K562 (cell line): ENCODE measurements around the gene ZSWIM3. TPM values are rescaled to one million over a fixed set of nuclear protein-coding genes. Genes with fewer than 3 reads are reported as not detected.

Experiments
- AFF1 ChIP-seq, 2 experiments: fragments of 450-650 bp; IDR thresholded peaks; 2 replicates each; pipeline ENCODE4 v1.6.1; 2018; ENCODE audit warnings: mild to moderate bottlenecking in 2 of 2, low read depth in 1 of 2; ENCODE audit not compliant: partially characterized antibody in 2 of 2
- ATF3 ChIP-seq, 2 experiments: fragments of 450-650 bp in 1 of 2; sonication (generic) in 1 of 2; formaldehyde crosslinking in 1 of 2; IDR thresholded peaks in 1 of 2; conservative IDR thresholded peaks in 1 of 2; 2 replicates each; pipeline versions ENCODE4 v1.6.1 to v1.8.1; 2016 to 2023; ENCODE audit warnings: mild to moderate bottlenecking in 2 of 2, moderate library complexity in 2 of 2, inconsistent platforms in 1 of 2, missing genetic modification reagents in 1 of 2
- BCOR ChIP-seq: fragments of 450-650 bp; IDR thresholded peaks from 2 replicates; pipeline ENCODE4 v1.6.1; 2016
- CREM ChIP-seq: IDR thresholded peaks from 2 replicates; pipeline ENCODE4 v1.6.1; 2014; ENCODE audit warnings: antibody characterized with exemption, low read depth
- CTBP1 ChIP-seq: fragments of 450-650 bp; IDR thresholded peaks from 2 replicates; pipeline ENCODE4 v1.6.1; 2016; ENCODE audit warnings: borderline replicate concordance
- ESRRA ChIP-seq: fragments of 450-650 bp; IDR thresholded peaks from 2 replicates; pipeline ENCODE4 v1.6.1; 2014; ENCODE audit warnings: low read depth, mild to moderate bottlenecking, moderate library complexity, borderline replicate concordance
- ETV6 ChIP-seq, 3 experiments: fragments of 150-350 bp in 1 of 3; sonication (generic) in 1 of 3; formaldehyde crosslinking in 1 of 3; IDR thresholded peaks; 2 replicates each; pipeline versions ENCODE4 v1.6.1 to v1.8.0; 2014 to 2022; ENCODE audit warnings: borderline replicate concordance in 2 of 3, low read depth in 2 of 3, antibody characterized with exemption in 1 of 3, low read length in 1 of 3, mild to moderate bottlenecking in 1 of 3, missing genetic modification reagents in 1 of 3
- MBD2 ChIP-seq: sonication (generic); IDR thresholded peaks from 2 replicates; pipeline ENCODE4 v1.6.1; 2016; ENCODE audit warnings: low read depth, borderline replicate concordance
- MED1 ChIP-seq: sonication (generic); formaldehyde crosslinking; IDR thresholded peaks from 2 replicates; pipeline ENCODE4 v1.8.1; 2023; ENCODE audit warnings: missing genetic modification reagents, borderline replicate concordance
- MEIS2 ChIP-seq: fragments of 450-650 bp; IDR thresholded peaks from 2 replicates; pipeline ENCODE4 v1.6.1; 2014; ENCODE audit warnings: mild to moderate bottlenecking; ENCODE audit not compliant: partially characterized antibody
- POLR2AphosphoS5 ChIP-seq: IDR thresholded peaks from 2 replicates; pipeline ENCODE4 v1.6.1; 2011; ENCODE audit warnings: mild to moderate bottlenecking, low read depth, low read length, moderate library complexity; ENCODE audit not compliant: control insufficient read depth, insufficient read depth
- POLR3G ChIP-seq: IDR thresholded peaks from 2 replicates; pipeline ENCODE4 v1.6.1; 2011; ENCODE audit not compliant: insufficient read length, insufficient replicate concordance; ENCODE audit errors: extremely low read depth
- POU5F1 ChIP-seq: fragments of 150-350 bp; IDR thresholded peaks from 2 replicates; pipeline ENCODE4 v1.6.1; 2014; ENCODE audit warnings: borderline replicate concordance, low read length, low read depth, mild to moderate bottlenecking; ENCODE audit not compliant: partially characterized antibody
- ZHX1 ChIP-seq: fragments of 150-350 bp; conservative IDR thresholded peaks from 2 replicates; pipeline ENCODE4 v1.6.1; 2014; ENCODE audit warnings: low read length
- ZNF12 ChIP-seq: sonication (generic); formaldehyde crosslinking; IDR thresholded peaks from 2 replicates; pipeline ENCODE4 v1.4.0; 2020; ENCODE audit warnings: mild to moderate bottlenecking, missing genetic modification reagents
- ZNF384 ChIP-seq: IDR thresholded peaks from 2 replicates; pipeline ENCODE4 v1.6.1; 2012; ENCODE audit warnings: low read depth, low read length, improper control_type of control experiment
- polyA plus RNA-seq, 8 experiments: library from polyadenylated mRNA; depleted of rRNA in 4 of 8; stranded (reverse) in 5 of 8; unstranded in 3 of 8; fragments of >200 nt; fragmentation: Nextera tagmentation in 2 of 8; fragmentation: Illumina TruSeq in 1 of 8; extraction: Ambion mirVana in 2 of 8; extraction: Trizol in 1 of 8; gene quantifications; 2 replicates each; pipeline versions ENCODE4 v1.2.1 to v1.2.3, GENCODE V29; 2011 to 2014; ENCODE audit warnings: inconsistent platforms in 1 of 8, missing spikeins in 1 of 8
- total RNA-seq, 7 experiments: library from RNA; depleted of rRNA in 6 of 7; stranded (reverse); fragments of >200 nt in 6 of 7; fragmentation: Illumina TruSeq in 2 of 7; extraction: Trizol in 2 of 7; gene quantifications; 2 replicates each; pipeline versions ENCODE4 v1.2.1 to v1.2.3, GENCODE V29; 2011 to 2021; ENCODE audit warnings: low replicate concordance in 1 of 7
- TF ChIP-seq, protein P1 (sequence below): fragments of 250-450 bp; sonication (Bioruptor Pico); IDR thresholded peaks from 2 replicates; pipeline ENCODE4 v1.4.0; 2020; ENCODE audit warnings: mild to moderate bottlenecking

The ZSWIM3 gene
- total and polyA plus RNA-seq, 9 of the 15 experiments (the other 6 are each of a cell fraction or from before 2014, with no cell fraction given), result 1.7 to 4.3 (median 2.9) TPM

- TF ChIP-seq ETV6 (IDR thresholded peaks at IDR 0.05; ENCODE audit: borderline replicate concordance in 1 of 2, low read depth in 2 of 2, low read length in 1 of 2) (no peak), ETV6 (CRISPR knock-in tag; IDR thresholded peaks at IDR 0.05; ENCODE audit: borderline replicate concordance) (no peak), POU5F1 (no peak), AFF1 (IDR thresholded peaks at IDR 0.05; ENCODE audit: low read depth in 1 of 2, partially characterized antibody in 2 of 2) (no peak), CTBP1 (peak; percentile 42; the same call in 1 of the 2 replicates), MBD2 (no peak), ESRRA (0 out of 2 replicates have a peak, but pooled peaks have one; percentile 45), POLR3G (no peak), ZNF12 (CRISPR knock-in tag) (no peak), ATF3 (IDR thresholded peaks at IDR 0.05) (peak; percentile 87), ATF3 (CRISPR knock-in tag; conservative IDR thresholded peaks at IDR 0.05) (no peak), POLR2AphosphoS5 (no peak), MEIS2 (peak; percentile 86), ZNF384 (peak; percentile 14; the same call in 1 of the 2 replicates), ZHX1 (no peak), BCOR (no peak), CREM (peak; percentile 5; the same call in 1 of the 2 replicates), MED1 (CRISPR knock-in tag) (no peak)
- TF ChIP-seq, protein P1, sequence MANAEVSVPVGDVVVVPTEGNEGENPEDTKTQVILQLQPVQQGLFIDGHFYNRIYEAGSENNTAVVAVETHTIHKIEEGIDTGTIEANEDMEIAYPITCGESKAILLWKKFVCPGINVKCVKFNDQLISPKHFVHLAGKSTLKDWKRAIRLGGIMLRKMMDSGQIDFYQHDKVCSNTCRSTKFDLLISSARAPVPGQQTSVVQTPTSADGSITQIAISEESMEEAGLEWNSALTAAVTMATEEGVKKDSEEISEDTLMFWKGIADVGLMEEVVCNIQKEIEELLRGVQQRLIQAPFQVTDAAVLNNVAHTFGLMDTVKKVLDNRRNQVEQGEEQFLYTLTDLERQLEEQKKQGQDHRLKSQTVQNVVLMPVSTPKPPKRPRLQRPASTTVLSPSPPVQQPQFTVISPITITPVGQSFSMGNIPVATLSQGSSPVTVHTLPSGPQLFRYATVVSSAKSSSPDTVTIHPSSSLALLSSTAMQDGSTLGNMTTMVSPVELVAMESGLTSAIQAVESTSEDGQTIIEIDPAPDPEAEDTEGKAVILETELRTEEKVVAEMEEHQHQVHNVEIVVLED (CRISPR knock-in tag), result no peak
These were observed 3.3 kb downstream of the ZSWIM3 start (continued) for GRCh38 chr20:45860560-45861220.
